GM18858 (cell line): ENCODE measurements around the gene POU4F1.

Experiments used
- ATAC-seq: cut with Tn5 transposase; IDR thresholded peaks from one replicate; pipeline ENCODE4 v1.9.1; 2021; ENCODE audit not compliant: unreplicated experiment

Gene POU4F1

DNA sequence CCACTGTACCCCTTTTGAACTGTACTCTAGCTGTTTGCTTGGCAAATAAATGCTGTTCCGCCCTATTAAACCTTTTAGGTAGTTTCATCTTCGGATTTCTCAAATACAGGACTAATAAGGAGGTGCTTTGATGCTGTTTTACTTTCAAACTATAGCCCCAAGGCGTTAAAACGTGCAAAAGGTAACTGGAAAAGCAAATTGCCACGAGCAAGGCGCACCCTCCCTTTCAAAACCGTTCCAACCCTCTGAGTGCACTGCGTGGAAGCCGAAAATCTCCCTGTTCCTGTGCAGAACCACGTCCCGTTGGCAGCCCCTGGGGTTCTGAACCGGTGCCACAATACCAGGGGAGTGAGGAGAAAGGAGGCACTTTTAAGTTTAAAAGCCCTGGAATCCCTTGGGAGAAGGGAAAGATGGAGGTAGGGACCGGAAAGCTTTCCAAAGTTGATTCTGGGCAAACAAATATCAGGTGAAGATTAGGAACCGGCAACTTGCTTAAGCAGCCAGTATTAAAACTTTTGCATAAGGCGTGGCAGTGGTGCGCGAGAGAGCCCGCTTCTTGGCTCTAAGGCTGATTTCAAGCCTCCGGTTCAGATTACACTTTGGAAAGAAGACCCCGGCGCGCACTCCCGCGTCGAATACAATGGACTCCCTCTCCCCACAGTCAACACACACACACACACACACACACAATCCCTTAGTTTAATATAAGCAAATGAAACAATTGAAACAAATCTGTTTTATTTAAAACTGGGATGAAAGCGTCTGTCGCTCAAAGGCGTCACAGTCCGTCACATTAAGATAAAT, 9.5 kb downstream of the POU4F1 start:
- no peak for ATAC-seq

DNA sequence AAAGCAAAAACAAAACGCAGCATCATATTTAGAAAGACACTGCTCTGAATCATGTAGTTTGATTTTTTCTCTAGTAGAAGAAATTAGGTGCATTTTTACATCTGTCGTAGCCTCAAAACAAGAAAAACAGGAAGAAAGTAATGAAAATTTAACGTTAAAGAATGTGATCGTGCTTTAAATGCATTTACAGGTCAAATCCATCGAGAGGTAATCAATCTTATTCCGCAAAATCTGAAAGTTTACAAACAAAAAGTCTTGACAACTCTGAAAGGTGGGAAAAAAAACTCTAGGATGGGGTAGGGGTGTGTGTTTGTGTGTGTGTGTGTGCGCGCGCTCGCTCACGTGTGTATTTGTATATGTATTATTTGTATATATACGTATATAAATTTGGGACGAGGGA, 10.2 kb downstream of the POU4F1 start:
- no peak for ATAC-seq

DNA sequence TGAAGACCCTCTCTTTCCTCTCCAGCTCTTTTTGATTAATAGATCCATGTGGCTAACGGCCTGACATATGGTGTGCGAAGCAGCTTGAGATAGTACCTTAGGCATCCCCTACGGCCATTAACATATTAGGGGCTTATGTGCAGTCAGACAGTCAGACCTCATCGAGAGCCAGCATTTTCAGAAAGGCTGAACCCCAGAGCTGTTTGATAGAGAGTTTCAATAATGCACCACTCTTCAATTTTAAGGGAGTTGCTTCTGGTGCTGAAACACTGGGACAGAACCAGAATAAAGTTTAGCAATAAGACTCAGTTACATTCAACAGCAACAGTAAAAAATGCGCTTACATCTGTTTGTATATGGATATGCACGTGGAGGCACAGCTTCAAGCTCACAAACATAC, 10.8 kb downstream of the POU4F1 start:
- ATAC-seq = no peak

DNA sequence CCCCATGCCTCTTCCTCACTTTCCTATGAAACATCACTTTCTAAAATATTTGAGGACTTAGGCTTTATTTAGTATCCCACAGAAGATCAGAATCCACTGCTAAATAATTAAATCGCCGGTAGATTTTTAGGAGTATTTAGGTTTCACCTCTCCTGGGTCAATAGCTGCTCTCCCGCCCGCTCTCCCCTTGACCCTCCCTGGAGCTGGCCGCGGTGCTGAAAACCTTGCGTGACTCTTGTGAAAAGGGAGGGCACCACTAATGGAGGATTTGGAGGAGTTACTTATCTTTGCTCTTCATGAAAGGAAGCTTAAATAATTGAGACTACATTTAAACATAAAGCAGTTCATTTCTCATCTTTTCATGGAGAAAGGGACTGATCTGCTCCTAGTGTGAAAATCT, 14.1 kb downstream of the POU4F1 start:
- ATAC-seq = no peak

DNA sequence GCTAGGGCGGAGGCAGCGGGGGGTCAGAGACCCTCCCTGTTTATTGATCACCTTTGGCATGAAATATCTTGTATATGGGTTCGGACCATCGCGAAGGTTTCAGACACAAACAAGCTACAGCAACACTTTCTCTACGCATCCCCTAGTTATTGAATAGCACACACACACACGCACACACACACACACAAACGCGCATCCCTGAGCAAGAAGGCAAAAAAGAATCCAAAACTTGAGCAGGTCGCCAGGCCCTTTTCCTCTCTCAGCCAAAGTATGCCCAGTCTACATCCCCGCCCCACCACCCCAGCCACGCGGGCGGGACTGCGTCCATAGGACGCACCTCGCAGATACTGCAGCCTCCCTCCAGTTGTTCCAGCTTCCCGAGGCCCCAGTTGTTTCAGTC, 16.0 kb downstream of the POU4F1 start:
- no peak for ATAC-seq

DNA sequence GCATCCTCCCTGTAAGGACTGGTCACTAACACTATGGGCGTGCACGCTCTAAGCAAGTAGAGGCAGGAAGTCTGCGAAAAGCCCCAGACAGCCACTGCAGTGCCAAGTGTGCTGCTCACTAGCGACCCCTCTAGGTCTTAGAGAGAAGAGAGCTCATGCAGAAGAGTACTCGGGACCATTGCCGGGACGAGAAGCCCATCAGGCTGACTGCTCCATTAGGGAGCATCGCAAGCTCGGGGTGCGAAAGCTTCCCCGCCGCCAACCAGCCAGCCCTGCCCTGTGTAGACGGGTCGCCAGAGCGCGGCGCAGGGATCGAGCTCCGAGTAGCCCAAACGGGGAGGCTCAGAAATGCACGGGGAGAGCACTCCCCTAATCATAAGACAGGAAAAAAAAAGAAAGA, 16.6 kb downstream of the POU4F1 start:
- ATAC-seq = no peak

DNA sequence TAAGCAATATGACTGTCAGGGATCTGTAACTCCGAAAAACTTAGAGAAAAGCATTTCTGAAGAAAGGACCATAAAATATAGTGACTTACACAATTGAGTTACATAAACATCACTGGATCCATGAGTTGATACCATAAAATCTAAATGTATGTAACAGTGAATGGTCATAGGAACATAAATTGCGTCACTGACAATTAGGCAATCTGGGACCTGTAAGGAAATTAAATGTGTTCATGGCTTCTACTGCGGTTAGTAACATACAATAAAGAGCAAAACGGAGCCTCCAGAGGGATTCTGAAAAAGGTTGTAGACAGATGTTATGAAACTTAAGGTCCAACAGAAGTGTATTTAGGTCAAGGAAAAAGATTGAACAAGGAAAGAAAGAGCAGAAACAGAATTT, 27.1 kb downstream of the POU4F1 start:
- no peak for ATAC-seq

DNA sequence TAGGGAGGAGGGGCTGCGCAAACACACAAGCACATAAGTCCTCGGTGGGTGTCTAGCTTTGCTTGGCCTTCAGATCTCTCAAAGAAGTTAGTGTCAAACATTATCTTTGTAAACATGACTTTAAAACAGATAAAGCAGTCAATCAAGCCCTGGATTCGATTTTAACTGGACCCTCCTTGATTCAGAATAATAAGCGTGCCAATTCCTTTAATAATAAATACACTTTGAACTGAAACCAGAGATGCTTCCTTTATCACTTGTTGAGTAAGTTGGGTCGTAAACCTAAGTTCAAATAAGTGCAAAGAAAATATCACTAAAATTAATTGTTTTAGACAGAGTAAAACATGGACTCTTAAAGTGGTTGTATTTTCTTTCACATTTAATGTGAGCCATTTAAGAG, 30.9 kb downstream of the POU4F1 start:
- ATAC-seq = no peak

DNA sequence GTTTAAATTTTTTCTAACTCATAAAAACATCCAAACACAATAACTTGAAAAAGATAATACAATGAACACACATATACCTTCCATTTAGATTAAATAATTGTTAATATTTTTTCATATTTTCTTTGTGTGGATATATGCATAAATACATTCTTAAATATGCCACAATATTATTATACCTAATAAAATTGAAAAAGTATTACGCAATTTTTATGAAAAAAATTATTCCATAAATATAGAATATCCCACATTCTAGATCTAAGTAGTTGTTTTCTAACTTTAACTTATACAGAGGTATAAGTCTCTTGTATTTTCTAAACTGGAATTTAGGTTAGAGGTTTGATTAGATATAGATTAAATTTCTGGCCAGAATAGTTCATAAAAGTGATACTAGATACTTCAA, 34.3 kb downstream of the POU4F1 start:
- no peak for ATAC-seq

DNA sequence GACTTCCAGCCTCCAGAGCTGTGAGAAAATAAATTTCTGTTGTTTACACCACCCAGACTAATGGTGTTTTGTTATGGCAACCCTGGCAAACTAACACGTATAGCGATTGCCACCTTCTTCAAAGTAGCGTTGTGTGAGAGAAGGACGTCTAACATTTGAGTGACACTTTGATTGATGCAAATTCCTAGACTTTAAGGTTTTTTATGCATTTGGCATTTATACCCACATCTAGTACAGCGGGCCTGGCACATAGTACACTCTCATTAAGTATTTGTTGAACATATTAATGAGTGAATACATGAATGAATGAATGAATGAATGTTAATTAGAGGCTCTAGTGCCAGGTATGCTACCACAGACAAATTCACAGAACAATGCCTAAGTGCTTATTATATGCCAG, 36.7 kb downstream of the POU4F1 start:
- no peak for ATAC-seq

DNA sequence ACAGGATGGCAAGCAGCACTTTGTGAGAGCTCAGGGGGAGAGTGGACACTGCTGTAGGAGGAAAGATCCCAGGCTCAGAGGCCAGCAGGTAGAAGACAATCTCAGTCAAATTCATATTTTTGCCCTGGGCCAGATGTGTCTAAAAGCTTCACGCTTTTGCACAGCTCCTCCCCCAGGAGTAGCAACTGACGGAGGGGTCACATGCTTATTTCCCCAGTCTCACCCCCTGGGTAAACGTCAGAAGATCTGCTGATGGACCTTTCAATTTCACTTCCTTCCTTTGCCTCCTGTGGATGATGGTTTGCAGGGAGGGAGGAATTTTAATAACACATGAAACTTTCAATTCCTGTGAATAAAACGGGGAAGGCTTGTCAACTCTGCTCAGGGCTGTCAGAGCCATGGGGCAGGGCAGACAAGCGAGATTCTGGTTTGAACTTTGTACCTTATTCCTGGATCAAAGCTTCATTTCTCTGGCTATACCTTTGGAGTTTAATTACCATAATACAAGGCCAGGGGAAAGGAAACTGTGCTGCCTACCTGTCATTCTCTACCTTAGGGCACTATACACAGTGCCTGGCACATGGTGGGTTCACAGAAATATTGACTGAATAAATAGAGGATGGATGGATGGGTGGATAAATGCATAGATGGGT, 41.0 kb downstream of the POU4F1 start:
- no peak for ATAC-seq
